ENCODE results near the gene ABL1.

GRCh38 chr9:130885484-130886375 lies 50.7 kb downstream of the ABL1 start:
- no peak for TF ChIP-seq CTCF (tag by site-specific recombination; IDR thresholded peaks at IDR 0.05)
- no peak for TF ChIP-seq KLF1 (tag by site-specific recombination; IDR thresholded peaks at IDR 0.05)
- no peak for TF ChIP-seq ZNF571 (tag by site-specific recombination; IDR thresholded peaks at IDR 0.05)
- TF ChIP-seq SP7 (tag by site-specific recombination; IDR thresholded peaks at IDR 0.05): no peak
- TF ChIP-seq, protein P1, sequence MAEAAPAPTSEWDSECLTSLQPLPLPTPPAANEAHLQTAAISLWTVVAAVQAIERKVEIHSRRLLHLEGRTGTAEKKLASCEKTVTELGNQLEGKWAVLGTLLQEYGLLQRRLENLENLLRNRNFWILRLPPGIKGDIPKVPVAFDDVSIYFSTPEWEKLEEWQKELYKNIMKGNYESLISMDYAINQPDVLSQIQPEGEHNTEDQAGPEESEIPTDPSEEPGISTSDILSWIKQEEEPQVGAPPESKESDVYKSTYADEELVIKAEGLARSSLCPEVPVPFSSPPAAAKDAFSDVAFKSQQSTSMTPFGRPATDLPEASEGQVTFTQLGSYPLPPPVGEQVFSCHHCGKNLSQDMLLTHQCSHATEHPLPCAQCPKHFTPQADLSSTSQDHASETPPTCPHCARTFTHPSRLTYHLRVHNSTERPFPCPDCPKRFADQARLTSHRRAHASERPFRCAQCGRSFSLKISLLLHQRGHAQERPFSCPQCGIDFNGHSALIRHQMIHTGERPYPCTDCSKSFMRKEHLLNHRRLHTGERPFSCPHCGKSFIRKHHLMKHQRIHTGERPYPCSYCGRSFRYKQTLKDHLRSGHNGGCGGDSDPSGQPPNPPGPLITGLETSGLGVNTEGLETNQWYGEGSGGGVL (tag by site-specific recombination; IDR thresholded peaks at IDR 0.05): no peak
- TF ChIP-seq, protein P2, sequence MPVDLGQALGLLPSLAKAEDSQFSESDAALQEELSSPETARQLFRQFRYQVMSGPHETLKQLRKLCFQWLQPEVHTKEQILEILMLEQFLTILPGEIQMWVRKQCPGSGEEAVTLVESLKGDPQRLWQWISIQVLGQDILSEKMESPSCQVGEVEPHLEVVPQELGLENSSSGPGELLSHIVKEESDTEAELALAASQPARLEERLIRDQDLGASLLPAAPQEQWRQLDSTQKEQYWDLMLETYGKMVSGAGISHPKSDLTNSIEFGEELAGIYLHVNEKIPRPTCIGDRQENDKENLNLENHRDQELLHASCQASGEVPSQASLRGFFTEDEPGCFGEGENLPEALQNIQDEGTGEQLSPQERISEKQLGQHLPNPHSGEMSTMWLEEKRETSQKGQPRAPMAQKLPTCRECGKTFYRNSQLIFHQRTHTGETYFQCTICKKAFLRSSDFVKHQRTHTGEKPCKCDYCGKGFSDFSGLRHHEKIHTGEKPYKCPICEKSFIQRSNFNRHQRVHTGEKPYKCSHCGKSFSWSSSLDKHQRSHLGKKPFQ (tag by site-specific recombination; IDR thresholded peaks at IDR 0.05): no peak
- no peak for TF ChIP-seq ZNF292 (tag by site-specific recombination; IDR thresholded peaks at IDR 0.05; ENCODE audit: borderline replicate concordance, low read depth)
- TF ChIP-seq, protein P3, sequence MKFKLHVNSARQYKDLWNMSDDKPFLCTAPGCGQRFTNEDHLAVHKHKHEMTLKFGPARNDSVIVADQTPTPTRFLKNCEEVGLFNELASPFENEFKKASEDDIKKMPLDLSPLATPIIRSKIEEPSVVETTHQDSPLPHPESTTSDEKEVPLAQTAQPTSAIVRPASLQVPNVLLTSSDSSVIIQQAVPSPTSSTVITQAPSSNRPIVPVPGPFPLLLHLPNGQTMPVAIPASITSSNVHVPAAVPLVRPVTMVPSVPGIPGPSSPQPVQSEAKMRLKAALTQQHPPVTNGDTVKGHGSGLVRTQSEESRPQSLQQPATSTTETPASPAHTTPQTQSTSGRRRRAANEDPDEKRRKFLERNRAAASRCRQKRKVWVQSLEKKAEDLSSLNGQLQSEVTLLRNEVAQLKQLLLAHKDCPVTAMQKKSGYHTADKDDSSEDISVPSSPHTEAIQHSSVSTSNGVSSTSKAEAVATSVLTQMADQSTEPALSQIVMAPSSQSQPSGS (tag by site-specific recombination; IDR thresholded peaks at IDR 0.05; ENCODE audit: low read depth): no peak
- TF ChIP-seq ZNF112 (tag by site-specific recombination; IDR thresholded peaks at IDR 0.05): no peak
- TF ChIP-seq TRIM28 (IDR thresholded peaks at IDR 0.05; ENCODE audit: borderline replicate concordance, low read length): no peak
- no peak for TF ChIP-seq KLF16 (tag by site-specific recombination; IDR thresholded peaks at IDR 0.05)
- TF ChIP-seq, protein P4, sequence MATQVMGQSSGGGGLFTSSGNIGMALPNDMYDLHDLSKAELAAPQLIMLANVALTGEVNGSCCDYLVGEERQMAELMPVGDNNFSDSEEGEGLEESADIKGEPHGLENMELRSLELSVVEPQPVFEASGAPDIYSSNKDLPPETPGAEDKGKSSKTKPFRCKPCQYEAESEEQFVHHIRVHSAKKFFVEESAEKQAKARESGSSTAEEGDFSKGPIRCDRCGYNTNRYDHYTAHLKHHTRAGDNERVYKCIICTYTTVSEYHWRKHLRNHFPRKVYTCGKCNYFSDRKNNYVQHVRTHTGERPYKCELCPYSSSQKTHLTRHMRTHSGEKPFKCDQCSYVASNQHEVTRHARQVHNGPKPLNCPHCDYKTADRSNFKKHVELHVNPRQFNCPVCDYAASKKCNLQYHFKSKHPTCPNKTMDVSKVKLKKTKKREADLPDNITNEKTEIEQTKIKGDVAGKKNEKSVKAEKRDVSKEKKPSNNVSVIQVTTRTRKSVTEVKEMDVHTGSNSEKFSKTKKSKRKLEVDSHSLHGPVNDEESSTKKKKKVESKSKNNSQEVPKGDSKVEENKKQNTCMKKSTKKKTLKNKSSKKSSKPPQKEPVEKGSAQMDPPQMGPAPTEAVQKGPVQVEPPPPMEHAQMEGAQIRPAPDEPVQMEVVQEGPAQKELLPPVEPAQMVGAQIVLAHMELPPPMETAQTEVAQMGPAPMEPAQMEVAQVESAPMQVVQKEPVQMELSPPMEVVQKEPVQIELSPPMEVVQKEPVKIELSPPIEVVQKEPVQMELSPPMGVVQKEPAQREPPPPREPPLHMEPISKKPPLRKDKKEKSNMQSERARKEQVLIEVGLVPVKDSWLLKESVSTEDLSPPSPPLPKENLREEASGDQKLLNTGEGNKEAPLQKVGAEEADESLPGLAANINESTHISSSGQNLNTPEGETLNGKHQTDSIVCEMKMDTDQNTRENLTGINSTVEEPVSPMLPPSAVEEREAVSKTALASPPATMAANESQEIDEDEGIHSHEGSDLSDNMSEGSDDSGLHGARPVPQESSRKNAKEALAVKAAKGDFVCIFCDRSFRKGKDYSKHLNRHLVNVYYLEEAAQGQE (tag by site-specific recombination; IDR thresholded peaks at IDR 0.05): no peak

Measured in HEK293 (cell line).